NOMO-1 treated with dmso at 0.1 percent for 144 hours (cell line): ENCODE measurements around the gene SMPD4.
"Not testable (repeated sequence)": the region's sequence is repeated elsewhere in the genome, so short reads cannot be mapped to it uniquely, and the experiment has no call there.

Experiments used
- DNase-seq: peaks from one replicate; lab custom pipeline; 2025; ENCODE audit not compliant: unreplicated experiment; lab: John Stamatoyannopoulos, UW

The SMPD4 gene

GRCh38 chr2:130181325-130181879 lies at the start of gene SMPD4:
Gene SMPD4 (minus strand): TSS chr2:130181602. CDS start chr2:130176592, 5,010 bp downstream.
- peak; percentile 79 for DNase-seq

- DNase-seq, result not testable (repeated sequence)
These were observed 49.5 kb upstream of the SMPD4 start for GRCh38 chr2:130230907-130231306.

GRCh38 chr2:130230376-130230775 lies 49.0 kb upstream of the SMPD4 start:
- not testable (repeated sequence) for DNase-seq

GRCh38 chr2:130229161-130229510 lies 47.7 kb upstream of the SMPD4 start:
- DNase-seq, result not testable (repeated sequence)

GRCh38 chr2:130228467-130229160 lies 47.2 kb upstream of the SMPD4 start:
- not testable (repeated sequence) for DNase-seq

- not testable (repeated sequence) for DNase-seq
These were observed 46.6 kb upstream of the SMPD4 start for GRCh38 chr2:130228005-130228404.

- DNase-seq, result not testable (repeated sequence)
These were observed 41.1 kb upstream of the SMPD4 start for GRCh38 chr2:130222523-130222922.

- not testable (repeated sequence) for DNase-seq
These were observed 39.1 kb upstream of the SMPD4 start for GRCh38 chr2:130220505-130220904.

- not testable (repeated sequence) for DNase-seq
These were observed 37.7 kb upstream of the SMPD4 start for GRCh38 chr2:130219147-130219546.

GRCh38 chr2:130207051-130207450 lies 25.6 kb upstream of the SMPD4 start:
- not testable (repeated sequence) for DNase-seq

- not testable (repeated sequence) for DNase-seq
These were observed 21.7 kb upstream of the SMPD4 start for GRCh38 chr2:130203150-130203549.

- not testable (repeated sequence) for DNase-seq
These were observed 21.1 kb upstream of the SMPD4 start for GRCh38 chr2:130202518-130202917.

- no peak for DNase-seq
These were observed 16.9 kb upstream of the SMPD4 start, which contains the start of gene TUBA3E for GRCh38 chr2:130198343-130198742. Gene TUBA3E (minus strand): TSS chr2:130198439. CDS start chr2:130198360, 79 bp downstream.

GRCh38 chr2:130196052-130196451 lies 14.7 kb upstream of the SMPD4 start:
- not testable (repeated sequence) for DNase-seq

GRCh38 chr2:130195089-130195635 lies 13.8 kb upstream of the SMPD4 start:
- DNase-seq, result not testable (repeated sequence)

- DNase-seq, result not testable (repeated sequence)
These were observed 12.4 kb upstream of the SMPD4 start for GRCh38 chr2:130193824-130194223.

- not testable (repeated sequence) for DNase-seq
These were observed 11.0 kb upstream of the SMPD4 start for GRCh38 chr2:130192451-130192850.

GRCh38 chr2:130191319-130191718 lies 9.9 kb upstream of the SMPD4 start:
- not testable (repeated sequence) for DNase-seq

- no peak for DNase-seq
These were observed 8.8 kb upstream of the SMPD4 start for GRCh38 chr2:130190237-130190636.

GRCh38 chr2:130188958-130189357 lies 7.6 kb upstream of the SMPD4 start:
- DNase-seq, result not testable (repeated sequence)

GRCh38 chr2:130187859-130188792 lies 6.7 kb upstream of the SMPD4 start:
- DNase-seq, result not testable (repeated sequence)
